Neutrophil (primary cell): Measurements from ENCODE around the gene BTNL9.
"Not testable (repeated sequence)": the region's sequence is repeated elsewhere in the genome, so short reads cannot be mapped to it uniquely, and the experiment has no call there.

ENCODE experiments used
- H3K27ac ChIP-seq: fragments of 200-600 bp; sonication (generic); 2 replicates; pipeline ENCODE4 v1.5.1; 2016; ENCODE audit warnings: mild to moderate bottlenecking, moderate library complexity
- H3K27me3 ChIP-seq: fragments of 200-600 bp; sonication (generic); 2 replicates; pipeline ENCODE4 v1.6.0; 2016; ENCODE audit warnings: mild to moderate bottlenecking
- H3K36me3 ChIP-seq: fragments of 200-600 bp; sonication (generic); 2 replicates; pipeline ENCODE4 v1.5.1; 2017
- H3K4me1 ChIP-seq, 2 experiments: fragments of 200-600 bp in 1 of 2; sonication (generic) in 1 of 2; 1 replicate in 1 of 2; 2 replicates in 1 of 2; pipeline versions ENCODE4 v1.5.1 to v1.6.1; 2013 to 2016; ENCODE audit warnings: low read depth in 1 of 2, low read length in 1 of 2, mild to moderate bottlenecking in 1 of 2, moderate library complexity in 1 of 2; ENCODE audit not compliant: control insufficient read depth in 1 of 2, insufficient read depth in 1 of 2
- H3K4me3 ChIP-seq, 2 experiments: fragments of 200-600 bp in 1 of 2; sonication (generic) in 1 of 2; 1 replicate in 1 of 2; 2 replicates in 1 of 2; pipeline ENCODE4 v1.5.1; 2013 to 2016; ENCODE audit warnings: low read depth in 1 of 2, low read length in 1 of 2, mild to moderate bottlenecking in 1 of 2, moderate library complexity in 1 of 2
- H3K9me3 ChIP-seq: fragments of 200-600 bp; sonication (generic); 2 replicates; pipeline ENCODE4 v1.5.1; 2016
- TF ChIP-seq, protein P1 (sequence below): fragments of 200-600 bp; sonication (generic); IDR thresholded peaks from 2 replicates; pipeline ENCODE4 v1.5.1; 2016; ENCODE audit warnings: antibody characterized with exemption

Gene BTNL9

DNA sequence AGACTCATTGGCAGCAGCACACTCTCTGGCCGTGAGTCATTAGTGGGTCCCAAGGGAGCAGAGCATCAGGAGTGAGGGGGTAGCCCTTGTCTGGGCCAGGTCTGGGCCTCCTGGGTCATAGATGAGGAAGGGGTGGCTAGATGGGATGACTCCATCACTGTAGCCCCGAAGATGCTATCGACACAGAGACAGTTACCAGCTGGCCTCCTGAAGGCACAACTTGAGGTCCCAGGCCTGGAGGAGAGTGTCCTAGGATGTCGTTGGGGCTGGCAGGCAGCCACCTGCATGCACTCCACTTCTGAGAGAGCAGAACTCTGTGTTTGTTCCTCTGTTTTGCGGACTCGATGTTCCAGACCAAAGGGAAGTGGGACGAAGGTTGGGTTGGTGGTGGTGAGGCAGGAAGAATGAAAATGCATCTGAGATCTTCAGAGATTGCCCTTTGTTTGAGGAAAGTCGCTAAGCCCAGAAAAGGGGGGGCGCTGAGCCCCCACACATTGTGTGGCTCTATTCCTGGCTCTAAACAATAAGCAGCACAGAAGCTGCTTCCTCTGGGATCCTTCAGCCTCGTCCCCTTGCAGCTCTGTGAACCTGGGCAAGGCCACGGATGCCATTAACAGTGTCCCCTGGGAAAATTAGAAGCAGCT, 4.7 kb downstream of the BTNL9 start:
- Histone ChIP-seq H3K27ac (no peak overlapping the region), H3K9me3 (no peaks in the 10 kb centered on the region), H3K36me3 (no peaks in the 10 kb centered on the region), H3K4me1 (no peaks in the 10 kb centered on the region), H3K27me3 (peaks cover 95% of the 10 kb centered on the region), H3K4me3 (no peak overlapping the region)
- TF ChIP-seq, protein P1, sequence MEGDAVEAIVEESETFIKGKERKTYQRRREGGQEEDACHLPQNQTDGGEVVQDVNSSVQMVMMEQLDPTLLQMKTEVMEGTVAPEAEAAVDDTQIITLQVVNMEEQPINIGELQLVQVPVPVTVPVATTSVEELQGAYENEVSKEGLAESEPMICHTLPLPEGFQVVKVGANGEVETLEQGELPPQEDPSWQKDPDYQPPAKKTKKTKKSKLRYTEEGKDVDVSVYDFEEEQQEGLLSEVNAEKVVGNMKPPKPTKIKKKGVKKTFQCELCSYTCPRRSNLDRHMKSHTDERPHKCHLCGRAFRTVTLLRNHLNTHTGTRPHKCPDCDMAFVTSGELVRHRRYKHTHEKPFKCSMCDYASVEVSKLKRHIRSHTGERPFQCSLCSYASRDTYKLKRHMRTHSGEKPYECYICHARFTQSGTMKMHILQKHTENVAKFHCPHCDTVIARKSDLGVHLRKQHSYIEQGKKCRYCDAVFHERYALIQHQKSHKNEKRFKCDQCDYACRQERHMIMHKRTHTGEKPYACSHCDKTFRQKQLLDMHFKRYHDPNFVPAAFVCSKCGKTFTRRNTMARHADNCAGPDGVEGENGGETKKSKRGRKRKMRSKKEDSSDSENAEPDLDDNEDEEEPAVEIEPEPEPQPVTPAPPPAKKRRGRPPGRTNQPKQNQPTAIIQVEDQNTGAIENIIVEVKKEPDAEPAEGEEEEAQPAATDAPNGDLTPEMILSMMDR, result no peak

DNA sequence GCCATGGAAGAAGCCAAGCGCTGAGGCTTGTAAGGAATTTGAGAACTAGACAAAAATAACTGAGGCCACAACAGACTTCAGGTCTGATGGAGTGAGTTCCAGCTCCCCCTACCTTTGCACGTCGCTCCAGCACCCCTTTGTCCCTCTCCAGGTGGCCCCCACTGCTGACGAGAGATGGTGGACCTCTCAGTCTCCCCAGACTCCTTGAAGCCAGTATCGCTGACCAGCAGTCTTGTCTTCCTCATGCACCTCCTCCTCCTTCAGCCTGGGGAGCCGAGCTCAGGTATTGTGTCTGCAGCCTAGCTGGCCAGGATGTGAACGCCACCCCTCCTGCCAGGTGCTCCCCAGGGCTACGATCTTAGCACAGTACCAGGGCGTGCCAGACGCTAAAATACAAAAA, 5.2 kb downstream of the BTNL9 start:
- H3K27me3 ChIP-seq, result peaks cover 95% of the 10 kb centered on the region
- TF ChIP-seq, protein P1, result no peak

DNA sequence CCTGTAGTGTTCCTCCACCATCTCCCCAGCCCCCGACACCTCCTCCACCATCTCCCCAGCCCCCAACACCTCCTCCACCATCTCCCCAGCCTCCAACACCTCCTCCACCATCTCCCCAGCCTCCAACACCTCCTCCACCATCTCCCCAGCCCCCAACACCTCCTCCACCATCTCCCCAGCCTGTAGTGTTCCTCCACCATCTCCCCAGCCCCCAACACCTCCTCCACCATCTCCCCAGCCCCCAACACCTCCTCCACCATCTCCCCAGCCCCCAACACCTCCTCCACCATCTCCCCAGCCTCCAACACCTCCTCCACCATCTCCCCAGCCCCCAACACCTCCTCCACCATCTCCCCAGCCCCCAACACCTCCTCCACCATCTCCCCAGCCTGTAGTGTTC, 5.8 kb downstream of the BTNL9 start:
- H3K27ac ChIP-seq, H3K36me3 ChIP-seq, H3K4me3 ChIP-seq, H3K9me3 ChIP-seq, H3K4me1 ChIP-seq: not testable (repeated sequence)
- H3K27me3 ChIP-seq, result peaks cover 95% of the 10 kb centered on the region

More for the DNA sequence above, 5.2 kb downstream of the BTNL9 start:
- Histone ChIP-seq H3K9me3 (no peaks in the 10 kb centered on the region), H3K27ac (no peak overlapping the region), H3K36me3 (no peaks in the 10 kb centered on the region), H3K4me3 (no peak overlapping the region), H3K4me1 (no peaks in the 10 kb centered on the region)

DNA sequence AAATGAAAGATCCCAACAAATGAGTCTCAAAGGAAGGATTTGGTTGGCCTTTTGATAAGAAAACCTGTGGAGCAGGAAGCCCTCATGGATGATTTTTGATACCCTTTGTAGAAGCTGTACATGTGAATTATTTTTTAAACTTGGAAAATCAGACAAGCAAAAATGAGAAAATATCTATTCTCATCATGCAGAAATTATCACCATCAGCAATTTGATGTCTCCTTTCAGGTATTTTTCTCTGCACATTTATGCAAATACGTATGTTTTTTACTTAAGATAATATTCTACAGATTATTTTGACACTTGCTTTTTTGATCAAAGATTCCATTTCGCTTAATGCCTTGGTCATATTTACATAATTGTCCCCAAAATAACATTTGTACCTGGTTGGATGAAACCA, 7.2 kb downstream of the BTNL9 start:
- Histone ChIP-seq H3K4me1 (no peaks in the 10 kb centered on the region), H3K36me3 (no peaks in the 10 kb centered on the region), H3K27me3 (peaks cover 95% of the 10 kb centered on the region), H3K4me3 (no peak overlapping the region), H3K27ac (no peak overlapping the region), H3K9me3 (no peaks in the 10 kb centered on the region)
- TF ChIP-seq, protein P1, result no peak

DNA sequence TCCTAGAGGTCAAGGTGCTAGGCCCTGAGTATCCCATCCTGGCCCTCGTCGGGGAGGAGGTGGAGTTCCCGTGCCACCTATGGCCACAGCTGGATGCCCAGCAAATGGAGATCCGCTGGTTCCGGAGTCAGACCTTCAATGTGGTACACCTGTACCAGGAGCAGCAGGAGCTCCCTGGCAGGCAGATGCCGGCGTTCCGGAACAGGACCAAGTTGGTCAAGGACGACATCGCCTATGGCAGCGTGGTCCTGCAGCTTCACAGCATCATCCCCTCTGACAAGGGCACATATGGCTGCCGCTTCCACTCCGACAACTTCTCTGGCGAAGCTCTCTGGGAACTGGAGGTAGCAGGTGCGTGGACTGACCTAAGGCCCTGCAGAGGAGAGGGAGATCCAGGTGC, 7.9 kb downstream of the BTNL9 start:
- Histone ChIP-seq H3K27me3 (peaks cover 96% of the 10 kb centered on the region), H3K9me3 (no peaks in the 10 kb centered on the region), H3K36me3 (no peaks in the 10 kb centered on the region), H3K4me3 (no peak overlapping the region), H3K4me1 (peaks cover 0 to under 1% of the 10 kb centered on the region in 2 experiments), H3K27ac (no peak overlapping the region)
- TF ChIP-seq, protein P1, result no peak

DNA sequence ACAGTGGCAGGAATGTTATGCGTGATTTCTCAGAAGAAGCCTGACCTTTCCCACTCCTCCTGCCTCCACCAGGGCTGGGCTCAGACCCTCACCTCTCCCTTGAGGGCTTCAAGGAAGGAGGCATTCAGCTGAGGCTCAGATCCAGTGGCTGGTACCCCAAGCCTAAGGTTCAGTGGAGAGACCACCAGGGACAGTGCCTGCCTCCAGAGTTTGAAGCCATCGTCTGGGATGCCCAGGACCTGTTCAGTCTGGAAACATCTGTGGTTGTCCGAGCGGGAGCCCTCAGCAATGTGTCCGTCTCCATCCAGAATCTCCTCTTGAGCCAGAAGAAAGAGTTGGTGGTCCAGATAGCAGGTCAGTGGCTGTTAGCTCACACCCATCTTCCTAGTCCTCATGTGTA, 9.9 kb downstream of the BTNL9 start:
- H3K36me3 ChIP-seq, result no peaks in the 10 kb centered on the region
- H3K9me3 ChIP-seq, result no peaks in the 10 kb centered on the region
- TF ChIP-seq, protein P1, result no peak
- H3K27ac ChIP-seq, result no peak overlapping the region
- H3K4me1 ChIP-seq, result peaks cover 5 to 9% of the 10 kb centered on the region in 2 experiments
- H3K27me3 ChIP-seq, result peaks cover 96% of the 10 kb centered on the region
- H3K4me3 ChIP-seq, result no peak overlapping the region
